Measurements from ENCODE around the gene DNTTIP2. TPM values are rescaled to one million over a fixed set of nuclear protein-coding genes. Genes with fewer than 3 reads are reported as not detected.

DNTTIP2 gene
- total and polyA plus RNA-seq, 2 donors (not counting 3 experiments of a cell fraction or from before 2014, with no cell fraction given), result 8.0 to 53.7 TPM

DNA sequence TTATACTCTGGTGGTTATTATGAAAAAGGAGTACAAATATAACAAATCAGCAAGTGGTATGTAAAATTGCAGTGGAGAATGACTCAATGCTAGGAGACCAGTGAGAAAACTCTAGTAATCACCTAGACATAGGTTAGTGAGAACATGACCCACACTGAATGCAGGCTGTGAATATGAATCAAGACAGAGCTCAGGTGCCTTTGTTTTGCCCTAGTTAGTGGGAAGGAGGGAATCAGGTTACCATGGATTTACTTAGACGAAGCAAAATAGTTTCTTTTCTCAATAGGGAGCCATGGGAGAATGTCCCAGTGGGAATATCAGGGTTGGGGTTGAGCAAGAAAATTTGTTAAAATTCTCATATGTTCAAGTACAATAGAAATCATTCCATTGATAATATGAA lies 40.8 kb upstream of the DNTTIP2 start:
- Histone ChIP-seq H3K79me2 (ENCODE audit: control insufficient read depth, insufficient read depth, low read length) (no peaks in the 10 kb centered on the region), H3K27ac (ENCODE audit: insufficient read depth, low read depth, low read length) (no peak overlapping the region), H3K36me3 (ENCODE audit: control insufficient read depth in 2 of 2, extremely low read depth in 1 of 2, insufficient read depth in 2 of 2, low read length in 2 of 2) (no peaks in the 10 kb centered on the region), H3K4me3 (replicated peaks in 1 of 3; ENCODE audit: insufficient read depth in 1 of 3, low read depth in 1 of 3, low read length in 3 of 3) (no peak overlapping the region), H4K20me1 (replicated peaks; ENCODE audit: control insufficient read depth, extremely low read depth, insufficient read depth, low read length) (no peaks in the 10 kb centered on the region), H3K9me3 (replicated peaks; ENCODE audit: control insufficient read depth, insufficient read depth, low read length) (no peaks in the 10 kb centered on the region), H3K27me3 (ENCODE audit: control insufficient read depth in 2 of 2, insufficient read depth in 2 of 2, low read length in 2 of 2) (peaks cover 0 to 2% of the 10 kb centered on the region in 2 experiments), H3K9ac (replicated peaks; ENCODE audit: extremely low read depth, insufficient read depth, low read length) (no peak overlapping the region), H3K4me2 (ENCODE audit: insufficient read depth, low read length) (no peak overlapping the region), H3K4me1 (ENCODE audit: control insufficient read depth, extremely low read depth, insufficient read depth, low read length) (no peaks in the 10 kb centered on the region), H2AFZ (ENCODE audit: low read depth, low read length) (no peak overlapping the region), H3K9me1 (replicated peaks; ENCODE audit: control insufficient read depth, extremely low read depth, insufficient read depth, low read length) (no peaks in the 10 kb centered on the region)
- POLR2A ChIA-PET, result no interaction called here
- no TSS peak for BruUV-seq (replicated peaks)
- intact Hi-C loops (cut with micrococcal nuclease), result no loop called here
- no peak for DNase-seq (ENCODE audit: low read depth, low spot score)
- no peak for FAIRE-seq
- CTCF ChIA-PET, result interaction anchor here (1.6 kb wide), 1 partner anchor 10 kb away, joined by 4 read pairs; the partner anchor contains the start of gene GCLM
- TF ChIP-seq GATA2 (IDR thresholded peaks at IDR 0.05; ENCODE audit: insufficient read depth, insufficient read length, low read depth, low read length) (no peak), POLR2A (IDR thresholded peaks at IDR 0.05; ENCODE audit: low read depth, low read length) (no peak), JUN (IDR thresholded peaks at IDR 0.05; ENCODE audit: borderline replicate concordance, insufficient read depth, insufficient read length, low read depth) (no peak), FOS (IDR thresholded peaks at IDR 0.05; ENCODE audit: borderline replicate concordance, insufficient read depth, low read length) (no peak), POLR2AphosphoS5 (IDR thresholded peaks at IDR 0.05; ENCODE audit: insufficient read depth, low read depth, low read length) (no peak), MYC (IDR thresholded peaks at IDR 0.05; ENCODE audit: low read depth, low read length) (no peak), EZH2 (IDR thresholded peaks at IDR 0.05; ENCODE audit: borderline replicate concordance, low read depth, low read length, severe bottlenecking) (no peak), MAX (IDR thresholded peaks at IDR 0.05; ENCODE audit: insufficient read depth, insufficient read length) (no peak)
- TF ChIP-seq, protein P1, sequence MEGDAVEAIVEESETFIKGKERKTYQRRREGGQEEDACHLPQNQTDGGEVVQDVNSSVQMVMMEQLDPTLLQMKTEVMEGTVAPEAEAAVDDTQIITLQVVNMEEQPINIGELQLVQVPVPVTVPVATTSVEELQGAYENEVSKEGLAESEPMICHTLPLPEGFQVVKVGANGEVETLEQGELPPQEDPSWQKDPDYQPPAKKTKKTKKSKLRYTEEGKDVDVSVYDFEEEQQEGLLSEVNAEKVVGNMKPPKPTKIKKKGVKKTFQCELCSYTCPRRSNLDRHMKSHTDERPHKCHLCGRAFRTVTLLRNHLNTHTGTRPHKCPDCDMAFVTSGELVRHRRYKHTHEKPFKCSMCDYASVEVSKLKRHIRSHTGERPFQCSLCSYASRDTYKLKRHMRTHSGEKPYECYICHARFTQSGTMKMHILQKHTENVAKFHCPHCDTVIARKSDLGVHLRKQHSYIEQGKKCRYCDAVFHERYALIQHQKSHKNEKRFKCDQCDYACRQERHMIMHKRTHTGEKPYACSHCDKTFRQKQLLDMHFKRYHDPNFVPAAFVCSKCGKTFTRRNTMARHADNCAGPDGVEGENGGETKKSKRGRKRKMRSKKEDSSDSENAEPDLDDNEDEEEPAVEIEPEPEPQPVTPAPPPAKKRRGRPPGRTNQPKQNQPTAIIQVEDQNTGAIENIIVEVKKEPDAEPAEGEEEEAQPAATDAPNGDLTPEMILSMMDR (IDR thresholded peaks at IDR 0.05; ENCODE audit: extremely low read depth in 1 of 2, insufficient read depth in 1 of 2, low read depth in 1 of 2, low read length in 2 of 2), result no peak
- dilution Hi-C loops (cut with MboI; ENCODE audit: extremely low pct_ligation_motif_present, low sequenced_read_pairs), result no loop called here
